ENCODE results near the gene MAGEB3. TPM values are rescaled to one million over a fixed set of nuclear protein-coding genes. Genes with fewer than 3 reads are reported as not detected.

The MAGEB3 gene
- total and polyA plus RNA-seq, 4 experiments from 2014 or later: not detected

DNA sequence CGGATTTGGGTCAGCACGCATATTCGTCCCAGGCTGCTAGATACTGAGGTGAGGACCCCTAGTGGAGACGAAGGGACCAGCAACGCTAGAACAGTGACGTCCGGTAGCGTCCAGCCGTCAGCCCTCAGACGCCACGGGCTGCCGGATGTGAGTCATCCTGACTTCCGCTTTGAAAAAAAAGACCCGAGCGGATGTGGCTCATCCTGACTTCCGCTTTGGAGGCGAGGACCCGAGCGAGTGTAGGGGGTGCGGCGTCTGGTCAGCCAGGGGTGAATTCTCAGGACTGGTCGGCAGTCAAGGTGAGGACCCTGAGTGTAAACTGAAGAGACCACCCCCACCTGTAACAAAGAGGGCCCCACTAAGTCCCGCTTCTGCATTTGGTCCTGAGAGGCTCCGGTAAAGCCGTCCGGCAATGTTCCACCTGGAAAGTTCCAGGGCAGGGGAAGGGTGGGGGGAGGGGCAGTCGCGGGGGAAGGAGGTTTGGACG, 15.1 kb upstream of the MAGEB3 start, which contains the start of gene MAGEB2:
TSS of gene MAGEB2 (plus strand) at position 207 of the 487 bp plus-strand sequence. CDS start 3,018 bp downstream, outside the sequence.
- H3K36me3 Mint-ChIP-seq: no peaks in the 10 kb centered on the region
- H3K4me3 Mint-ChIP-seq: no peak within 1 kb of the TSS
- Histone ChIP-seq H3K9me3 (ENCODE audit: control insufficient read depth in 1 of 2, low read length in 2 of 2) (no peaks in the 10 kb centered on the region), H3K27ac (ENCODE audit: low read depth, low read length) (no peak within 1 kb of the TSS), H3K4me1 (ENCODE audit: insufficient read depth, low read length) (no peaks in the 10 kb centered on the region), H3K27me3 (ENCODE audit: insufficient read depth, low read length) (no peaks in the 10 kb centered on the region), H3K4me3 (ENCODE audit: low read length in 2 of 2) (no peak within 1 kb of the TSS), H3K36me3 (ENCODE audit: insufficient read depth, low read length) (no peaks in the 10 kb centered on the region)
- intact Hi-C loops (cut with micrococcal nuclease): no loop called here
- peaks cover 0 to 2% of the 10 kb centered on the region in 2 donors for H3K27me3 Mint-ChIP-seq
- H3K27ac Mint-ChIP-seq: no peak within 1 kb of the TSS
- H3K4me1 Mint-ChIP-seq: no peaks in the 10 kb centered on the region
- H3K9me3 Mint-ChIP-seq: peaks cover 0 to 3% (median 0%) of the 10 kb centered on the region in 8 donors
- DNase-seq: no peak
- CTCF ChIA-PET (ENCODE audit: partially characterized antibody): no interaction called here
- POLR2A ChIA-PET (ENCODE audit: partially characterized antibody): no interaction called here

DNA sequence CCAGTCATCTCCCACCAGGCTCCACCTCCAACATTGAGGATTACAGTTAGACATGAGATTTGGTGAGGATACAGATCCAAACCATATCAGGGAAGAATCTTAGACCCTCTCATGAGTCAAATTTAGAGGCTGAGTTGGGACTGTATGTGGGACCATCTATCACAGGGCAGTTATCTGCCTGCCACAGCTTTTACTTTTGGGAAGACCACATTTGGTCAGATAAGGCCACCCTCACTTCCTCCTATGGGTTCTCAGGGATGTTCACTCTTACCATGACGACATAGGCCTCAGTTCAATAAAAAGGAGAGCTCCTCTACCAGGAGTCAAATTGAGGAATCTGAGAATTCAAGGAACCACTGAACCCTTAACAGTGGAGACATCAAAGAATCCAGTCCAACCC, 13.0 kb upstream of the MAGEB3 start:
- Mint-ChIP-seq H3K4me1 (no peaks in the 10 kb centered on the region), H3K27me3 (no peaks in the 10 kb centered on the region), H3K27ac (no peak overlapping the region), H3K4me3 (no peak overlapping the region), H3K9me3 (peaks cover 0 to 3% (median 0%) of the 10 kb centered on the region in 8 donors), H3K36me3 (no peaks in the 10 kb centered on the region)
- ChIA-PET CTCF (ENCODE audit: partially characterized antibody) (no interaction called here), POLR2A (ENCODE audit: partially characterized antibody) (no interaction called here)
- H3K4me3 ChIP-seq (ENCODE audit: low read length in 2 of 2): no peak overlapping the region
- no peaks in the 10 kb centered on the region for H3K9me3 ChIP-seq (ENCODE audit: control insufficient read depth in 1 of 2, low read length in 2 of 2)
- H3K27me3 ChIP-seq (ENCODE audit: insufficient read depth, low read length): no peaks in the 10 kb centered on the region
- intact Hi-C loops (cut with micrococcal nuclease): no loop called here
- no peak for DNase-seq
- no peak overlapping the region for H3K27ac ChIP-seq (ENCODE audit: low read depth, low read length)
- H3K36me3 ChIP-seq (ENCODE audit: insufficient read depth, low read length): no peaks in the 10 kb centered on the region
- no peaks in the 10 kb centered on the region for H3K4me1 ChIP-seq (ENCODE audit: insufficient read depth, low read length)

DNA sequence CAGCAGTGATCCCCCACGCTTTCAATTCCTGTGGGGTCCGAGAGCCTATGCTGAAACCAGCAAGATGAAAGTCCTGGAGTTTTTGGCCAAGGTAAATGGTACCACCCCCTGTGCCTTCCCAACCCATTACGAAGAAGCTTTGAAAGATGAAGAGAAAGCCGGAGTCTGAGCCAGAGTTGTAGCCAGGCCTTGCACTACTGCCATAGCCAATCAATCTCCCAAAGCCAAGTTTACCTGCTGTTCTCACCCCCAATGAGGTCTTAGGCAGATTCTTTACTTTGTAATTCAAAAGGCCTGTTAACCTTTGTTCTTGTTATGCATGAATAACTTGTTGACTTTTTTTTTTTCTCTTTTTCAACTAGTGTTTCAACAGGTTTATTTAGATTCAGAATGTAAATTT, 11.1 kb upstream of the MAGEB3 start:
- CTCF ChIA-PET (ENCODE audit: partially characterized antibody): no interaction called here
- no peaks in the 10 kb centered on the region for H3K9me3 ChIP-seq (ENCODE audit: control insufficient read depth in 1 of 2, low read length in 2 of 2)
- no peaks in the 10 kb centered on the region for H3K4me1 Mint-ChIP-seq

DNA sequence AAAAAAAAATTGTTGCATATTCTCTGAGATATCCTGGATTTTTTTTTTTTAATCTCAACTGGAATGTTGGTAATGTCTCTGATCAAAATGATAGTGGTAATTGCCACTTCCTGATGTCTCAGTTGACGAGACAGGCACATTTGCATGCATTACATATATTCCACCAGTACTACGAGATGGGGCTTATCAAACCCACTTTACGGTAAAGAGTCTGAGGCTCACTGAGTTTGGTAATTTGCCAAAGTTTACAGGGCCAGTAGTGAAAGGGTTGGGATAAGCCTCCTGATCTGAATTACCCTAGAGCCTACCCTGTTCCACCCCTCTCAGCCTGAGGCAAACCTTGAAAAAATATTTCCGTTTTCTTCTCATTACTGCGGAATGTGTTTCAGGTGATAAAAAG, 9.8 kb upstream of the MAGEB3 start:
- no peak overlapping the region for H3K27ac Mint-ChIP-seq
- no peak overlapping the region for H3K4me3 ChIP-seq (ENCODE audit: low read length in 2 of 2)
- intact Hi-C loops (cut with micrococcal nuclease): no loop called here
- no peaks in the 10 kb centered on the region for H3K36me3 ChIP-seq (ENCODE audit: insufficient read depth, low read length)
- POLR2A ChIA-PET (ENCODE audit: partially characterized antibody): no interaction called here
- H3K36me3 Mint-ChIP-seq: no peaks in the 10 kb centered on the region
- no peaks in the 10 kb centered on the region for H3K4me1 Mint-ChIP-seq
- H3K9me3 Mint-ChIP-seq: no peaks in the 10 kb centered on the region
- CTCF ChIA-PET (ENCODE audit: partially characterized antibody): no interaction called here
- H3K27ac ChIP-seq (ENCODE audit: low read depth, low read length): no peak overlapping the region
- no peak for DNase-seq
- no peaks in the 10 kb centered on the region for H3K27me3 ChIP-seq (ENCODE audit: insufficient read depth, low read length)
- H3K4me3 Mint-ChIP-seq: no peak overlapping the region
- H3K4me1 ChIP-seq (ENCODE audit: insufficient read depth, low read length): no peaks in the 10 kb centered on the region
- no peaks in the 10 kb centered on the region for H3K27me3 Mint-ChIP-seq
- H3K9me3 ChIP-seq (ENCODE audit: control insufficient read depth in 1 of 2, low read length in 2 of 2): no peaks in the 10 kb centered on the region

More for the DNA sequence above, 11.1 kb upstream of the MAGEB3 start:
- Mint-ChIP-seq H3K27ac (no peak overlapping the region), H3K9me3 (no peaks in the 10 kb centered on the region), H3K36me3 (no peaks in the 10 kb centered on the region), H3K27me3 (no peaks in the 10 kb centered on the region), H3K4me3 (no peak overlapping the region)
- no peaks in the 10 kb centered on the region for H3K27me3 ChIP-seq (ENCODE audit: insufficient read depth, low read length)
- POLR2A ChIA-PET (ENCODE audit: partially characterized antibody): no interaction called here
- no peaks in the 10 kb centered on the region for H3K4me1 ChIP-seq (ENCODE audit: insufficient read depth, low read length)
- no peak overlapping the region for H3K4me3 ChIP-seq (ENCODE audit: low read length in 2 of 2)
- H3K36me3 ChIP-seq (ENCODE audit: insufficient read depth, low read length): no peaks in the 10 kb centered on the region
- no peak for DNase-seq
- intact Hi-C loops (cut with micrococcal nuclease): no loop called here
- H3K27ac ChIP-seq (ENCODE audit: low read depth, low read length): no peak overlapping the region

DNA sequence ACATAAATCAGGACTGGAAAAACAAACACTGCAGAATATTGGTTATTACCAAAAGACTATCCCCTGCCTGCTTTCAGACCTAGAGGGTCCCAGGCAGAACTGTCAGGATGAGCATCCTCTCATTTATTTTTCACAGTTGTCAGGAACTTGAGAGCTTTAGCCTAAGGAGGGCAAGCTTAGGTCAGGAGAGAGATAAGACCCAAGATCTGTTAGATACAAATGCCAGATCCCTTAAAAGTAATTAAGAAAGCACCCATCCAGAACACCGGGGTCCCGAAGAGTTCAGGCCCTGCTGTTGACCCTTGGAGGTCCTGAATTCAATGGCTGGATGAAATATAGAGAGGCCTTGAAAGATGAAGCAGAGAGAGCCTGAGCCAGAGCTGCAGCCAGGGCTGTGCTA, 5.9 kb upstream of the MAGEB3 start:
- H3K4me3 Mint-ChIP-seq: no peak overlapping the region
- no peaks in the 10 kb centered on the region for H3K4me1 Mint-ChIP-seq
- no peak overlapping the region for H3K27ac ChIP-seq (ENCODE audit: low read depth, low read length)
- no peaks in the 10 kb centered on the region for H3K9me3 Mint-ChIP-seq
- H3K27ac Mint-ChIP-seq: no peak overlapping the region
- H3K4me1 ChIP-seq (ENCODE audit: insufficient read depth, low read length): no peaks in the 10 kb centered on the region
- no peaks in the 10 kb centered on the region for H3K27me3 Mint-ChIP-seq
- CTCF ChIA-PET (ENCODE audit: partially characterized antibody): no interaction called here
- no peaks in the 10 kb centered on the region for H3K36me3 Mint-ChIP-seq
- no peaks in the 10 kb centered on the region for H3K36me3 ChIP-seq (ENCODE audit: insufficient read depth, low read length)
- POLR2A ChIA-PET (ENCODE audit: partially characterized antibody): no interaction called here
- H3K9me3 ChIP-seq (ENCODE audit: control insufficient read depth in 1 of 2, low read length in 2 of 2): no peaks in the 10 kb centered on the region
- H3K27me3 ChIP-seq (ENCODE audit: insufficient read depth, low read length): no peaks in the 10 kb centered on the region
- DNase-seq: no peak
- intact Hi-C loops (cut with micrococcal nuclease): no loop called here
- H3K4me3 ChIP-seq (ENCODE audit: low read length in 2 of 2): no peak overlapping the region

DNA sequence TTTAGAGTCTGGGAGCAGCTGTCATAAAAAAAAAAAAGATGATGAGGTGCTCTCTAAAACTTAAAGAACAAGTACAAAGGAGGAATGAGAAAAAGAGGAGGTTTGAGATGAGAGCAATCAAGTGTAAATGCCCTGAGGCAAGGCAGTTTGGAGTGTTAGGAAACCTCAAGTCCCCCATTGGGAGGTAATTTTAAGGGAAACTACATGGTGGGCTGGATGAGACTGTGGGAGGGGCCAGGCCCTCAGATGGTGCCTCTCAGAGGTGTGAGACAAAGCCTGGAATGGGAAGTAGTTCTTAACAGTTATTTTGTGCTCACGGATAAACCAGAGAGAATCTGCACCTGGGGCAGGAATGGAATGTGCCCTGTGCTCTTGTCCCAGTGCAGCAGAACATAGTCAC, 1.9 kb upstream of the MAGEB3 start:
- H3K4me3 Mint-ChIP-seq: no peak overlapping the region
- no peak overlapping the region for H3K27ac Mint-ChIP-seq
- Histone ChIP-seq H3K36me3 (ENCODE audit: insufficient read depth, low read length) (no peaks in the 10 kb centered on the region), H3K9me3 (ENCODE audit: control insufficient read depth in 1 of 2, low read length in 2 of 2) (no peaks in the 10 kb centered on the region), H3K27me3 (ENCODE audit: insufficient read depth, low read length) (no peaks in the 10 kb centered on the region), H3K4me1 (ENCODE audit: insufficient read depth, low read length) (no peaks in the 10 kb centered on the region), H3K4me3 (ENCODE audit: low read length in 2 of 2) (no peak overlapping the region), H3K27ac (ENCODE audit: low read depth, low read length) (no peak overlapping the region)
- H3K36me3 Mint-ChIP-seq: no peaks in the 10 kb centered on the region
- H3K9me3 Mint-ChIP-seq: peaks cover 0 to 3% (median 0%) of the 10 kb centered on the region in 8 donors
- no peaks in the 10 kb centered on the region for H3K4me1 Mint-ChIP-seq
- POLR2A ChIA-PET (ENCODE audit: partially characterized antibody): no interaction called here
- CTCF ChIA-PET (ENCODE audit: partially characterized antibody): no interaction called here
- no peaks in the 10 kb centered on the region for H3K27me3 Mint-ChIP-seq
- no peak for DNase-seq
- intact Hi-C loops (cut with micrococcal nuclease): no loop called here

DNA sequence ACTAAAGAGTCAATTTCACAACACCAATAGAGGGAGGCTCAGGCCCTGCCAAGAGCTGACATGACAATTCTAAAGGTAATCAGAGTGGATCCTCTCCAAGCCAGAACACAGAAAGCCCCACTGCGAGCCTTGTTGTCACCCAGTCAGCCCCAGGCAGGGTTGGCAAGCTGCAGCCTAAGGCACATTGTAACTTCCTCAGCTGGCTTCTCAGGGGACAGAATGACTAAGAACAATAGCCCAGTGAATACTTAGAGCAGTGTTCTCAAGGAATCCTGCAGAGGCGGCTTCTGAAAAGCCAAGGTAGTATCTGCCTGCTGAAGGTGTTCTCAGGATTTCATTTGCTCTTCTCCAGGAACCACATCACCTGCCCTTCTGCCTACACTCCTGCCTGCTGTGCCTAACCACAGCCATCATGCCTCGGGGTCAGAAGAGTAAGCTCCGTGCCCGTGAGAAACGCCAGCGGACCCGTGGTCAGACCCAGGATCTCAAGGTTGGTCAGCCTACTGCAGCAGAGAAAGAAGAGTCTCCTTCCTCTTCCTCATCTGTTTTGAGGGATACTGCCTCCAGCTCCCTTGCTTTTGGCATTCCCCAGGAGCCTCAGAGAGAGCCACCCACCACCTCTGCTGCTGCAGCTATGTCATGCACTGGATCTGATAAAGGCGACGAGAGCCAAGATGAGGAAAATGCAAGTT, 11.4 kb downstream of the MAGEB3 start, which contains the start of gene MAGEB4:
TSS of gene MAGEB4 (plus strand) at position 277 of the 692 bp plus-strand sequence. CDS start at position 413, 136 bp downstream.
- Mint-ChIP-seq H3K36me3 (no peaks in the 10 kb centered on the region), H3K27me3 (no peaks in the 10 kb centered on the region), H3K27ac (no peak within 1 kb of the TSS), H3K4me3 (no peak within 1 kb of the TSS), H3K9me3 (peaks cover 0 to 1% (median 0%) of the 10 kb centered on the region in 8 donors), H3K4me1 (no peaks in the 10 kb centered on the region)
- Histone ChIP-seq H3K27me3 (ENCODE audit: insufficient read depth, low read length) (no peaks in the 10 kb centered on the region), H3K9me3 (ENCODE audit: control insufficient read depth in 1 of 2, low read length in 2 of 2) (no peaks in the 10 kb centered on the region), H3K4me3 (ENCODE audit: low read length in 2 of 2) (no peak within 1 kb of the TSS), H3K27ac (ENCODE audit: low read depth, low read length) (no peak within 1 kb of the TSS), H3K36me3 (ENCODE audit: insufficient read depth, low read length) (no peaks in the 10 kb centered on the region), H3K4me1 (ENCODE audit: insufficient read depth, low read length) (no peaks in the 10 kb centered on the region)
- DNase-seq: no peak
- POLR2A ChIA-PET (ENCODE audit: partially characterized antibody): no interaction called here
- CTCF ChIA-PET (ENCODE audit: partially characterized antibody): no interaction called here
- intact Hi-C loops (cut with micrococcal nuclease): no loop called here

Measured in CD4-positive, alpha-beta memory T cell (primary cell).